HG03175 (cell line): ENCODE measurements around the gene ANKRD37.

ENCODE experiments used
- ATAC-seq: cut with Tn5 transposase; IDR thresholded peaks from one replicate; pipeline ENCODE4 v1.9.1; 2021; ENCODE audit warnings: mild to moderate bottlenecking, moderate library complexity; ENCODE audit not compliant: unreplicated experiment

ANKRD37 gene

GRCh38 chr4:185379326-185380295 is 17.0 kb upstream of the ANKRD37 start:
- no peak for ATAC-seq

- no peak for ATAC-seq
These were observed 16.3 kb upstream of the ANKRD37 start for GRCh38 chr4:185380320-185380719.

- no peak for ATAC-seq
These were observed 15.1 kb upstream of the ANKRD37 start for GRCh38 chr4:185381288-185382196.

- ATAC-seq: no peak
These were observed 13.9 kb upstream of the ANKRD37 start for GRCh38 chr4:185382754-185383153.

GRCh38 chr4:185383451-185383850 is 13.2 kb upstream of the ANKRD37 start:
- no peak for ATAC-seq

GRCh38 chr4:185384061-185384460 is 12.6 kb upstream of the ANKRD37 start:
- no peak for ATAC-seq

- no peak for ATAC-seq
These were observed 11.7 kb upstream of the ANKRD37 start for GRCh38 chr4:185384930-185385331.

- no peak for ATAC-seq
These were observed 8.7 kb upstream of the ANKRD37 start for GRCh38 chr4:185387957-185388356.

- no peak for ATAC-seq
These were observed 5.7 kb upstream of the ANKRD37 start for GRCh38 chr4:185390941-185391340.

GRCh38 chr4:185392156-185392555 is 4.5 kb upstream of the ANKRD37 start:
- no peak for ATAC-seq

- ATAC-seq: no peak
These were observed 1.9 kb upstream of the ANKRD37 start for GRCh38 chr4:185394568-185395237.

GRCh38 chr4:185395238-185395955 is 1.2 kb upstream of the ANKRD37 start, which contains the start of gene LRP2BP:
Gene LRP2BP (minus strand): TSS chr4:185395924. CDS start chr4:185378186, 17,738 bp downstream.
- no peak for ATAC-seq

- peak; percentile 81 for ATAC-seq
These were observed 501 bp upstream of the ANKRD37 start for GRCh38 chr4:185395956-185396723.

GRCh38 chr4:185398618-185399017 is 2.0 kb downstream of the ANKRD37 start:
- ATAC-seq: no peak

GRCh38 chr4:185399466-185399865 is 2.8 kb downstream of the ANKRD37 start:
- no peak for ATAC-seq

- no peak for ATAC-seq
These were observed 7.4 kb downstream of the ANKRD37 start for GRCh38 chr4:185404031-185404430.

GRCh38 chr4:185405296-185405999 is 8.8 kb downstream of the ANKRD37 start:
- ATAC-seq: peak; percentile 85

GRCh38 chr4:185408432-185408831 is 11.8 kb downstream of the ANKRD37 start:
- no peak for ATAC-seq

GRCh38 chr4:185411849-185412248 is 15.2 kb downstream of the ANKRD37 start:
- ATAC-seq: no peak
